OCI-M2 (cell line): Measurements from ENCODE around the gene SLC4A1AP.
"Not testable (repeated sequence)": the region's sequence is repeated elsewhere in the genome, so short reads cannot be mapped to it uniquely, and the experiment has no call there.

Source experiments
- DNase-seq: peaks from one replicate; lab custom pipeline; 2025; ENCODE audit not compliant: unreplicated experiment; lab: John Stamatoyannopoulos, UW

Gene SLC4A1AP

GRCh38 chr2:27652341-27652740 is 11.3 kb upstream of the SLC4A1AP start:
- no peak for DNase-seq

DNA sequence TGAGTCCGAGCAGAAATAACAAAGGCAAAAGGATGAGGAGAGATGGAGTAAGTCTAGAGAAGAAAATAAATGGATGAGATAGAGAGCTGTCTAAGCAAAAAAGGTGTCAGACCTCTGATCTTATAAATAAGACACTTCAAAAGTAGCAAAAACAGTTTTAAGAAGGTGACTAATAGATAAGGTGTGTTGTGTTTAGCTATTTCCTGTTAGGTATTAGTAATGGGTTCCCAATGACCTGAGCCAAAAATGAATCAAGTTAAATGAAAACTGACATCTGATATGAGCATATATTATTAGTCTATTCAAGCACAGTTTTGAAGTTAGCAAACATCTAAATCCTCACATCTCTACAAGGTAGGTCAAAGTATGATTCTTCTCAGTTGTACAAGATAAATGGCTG is 10.9 kb upstream of the SLC4A1AP start:
- DNase-seq = no peak

GRCh38 chr2:27653397-27653796 is 10.3 kb upstream of the SLC4A1AP start:
- DNase-seq = no peak

- no peak for DNase-seq
These were observed 8.3 kb upstream of the SLC4A1AP start for GRCh38 chr2:27655155-27655951.

GRCh38 chr2:27661371-27661770 is 2.3 kb upstream of the SLC4A1AP start:
- no peak for DNase-seq

DNA sequence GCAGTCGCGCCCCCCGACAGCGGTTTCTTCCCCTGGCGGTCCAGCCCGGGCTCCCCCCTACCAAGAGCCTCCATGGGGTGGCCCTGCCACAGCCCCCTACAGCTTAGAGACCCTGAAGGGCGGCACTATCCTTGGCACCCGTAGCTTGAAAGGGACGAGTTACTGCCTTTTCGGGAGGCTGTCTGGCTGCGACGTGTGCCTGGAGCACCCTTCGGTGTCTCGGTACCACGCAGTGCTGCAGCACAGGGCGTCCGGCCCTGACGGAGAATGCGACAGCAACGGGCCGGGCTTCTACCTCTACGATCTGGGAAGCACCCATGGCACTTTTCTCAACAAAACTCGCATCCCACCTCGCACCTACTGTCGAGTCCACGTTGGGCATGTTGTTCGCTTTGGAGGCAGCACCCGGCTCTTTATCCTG is 475 bp downstream of the SLC4A1AP start:
- no peak for DNase-seq

GRCh38 chr2:27664622-27665363 is 1.1 kb downstream of the SLC4A1AP start:
- no peak for DNase-seq

DNA sequence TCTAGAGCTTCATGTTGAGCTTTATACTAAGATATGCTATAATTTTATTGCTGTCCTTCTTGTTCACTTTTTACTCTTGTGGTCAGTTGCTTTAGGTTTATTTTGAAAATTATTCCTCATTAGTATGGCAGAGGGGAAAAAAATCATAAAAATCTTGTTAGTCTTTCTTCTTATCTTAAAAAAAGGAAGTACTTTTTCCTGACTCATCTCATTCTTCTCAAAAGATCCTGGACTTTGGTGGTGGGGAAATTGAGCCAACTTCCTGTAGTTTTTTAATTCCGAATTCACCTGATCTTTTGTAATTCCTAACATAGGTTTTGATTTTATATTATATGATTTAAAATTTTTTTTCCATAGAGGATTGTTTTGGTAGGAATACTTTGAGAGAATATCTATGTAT is 3.8 kb downstream of the SLC4A1AP start:
- DNase-seq = no peak

DNA sequence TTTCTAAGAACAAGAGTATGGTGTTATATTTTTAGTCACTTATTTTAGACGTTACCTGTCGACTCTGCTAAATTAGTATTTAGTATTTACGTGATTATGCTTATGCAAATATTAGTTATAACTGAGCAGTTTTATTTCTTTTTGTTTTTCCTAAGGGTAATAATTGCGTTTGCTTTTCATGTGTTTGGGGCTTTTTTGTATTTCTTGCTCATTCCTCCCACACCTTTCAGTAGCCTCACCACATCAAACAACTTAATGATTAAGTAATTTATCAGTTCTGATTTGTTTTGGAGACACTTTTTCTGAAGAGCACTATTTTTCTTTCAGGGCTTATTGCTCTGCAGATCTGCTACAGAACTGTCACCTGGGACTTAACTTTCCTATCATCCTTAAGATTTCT is 7.5 kb downstream of the SLC4A1AP start:
- DNase-seq = no peak

DNA sequence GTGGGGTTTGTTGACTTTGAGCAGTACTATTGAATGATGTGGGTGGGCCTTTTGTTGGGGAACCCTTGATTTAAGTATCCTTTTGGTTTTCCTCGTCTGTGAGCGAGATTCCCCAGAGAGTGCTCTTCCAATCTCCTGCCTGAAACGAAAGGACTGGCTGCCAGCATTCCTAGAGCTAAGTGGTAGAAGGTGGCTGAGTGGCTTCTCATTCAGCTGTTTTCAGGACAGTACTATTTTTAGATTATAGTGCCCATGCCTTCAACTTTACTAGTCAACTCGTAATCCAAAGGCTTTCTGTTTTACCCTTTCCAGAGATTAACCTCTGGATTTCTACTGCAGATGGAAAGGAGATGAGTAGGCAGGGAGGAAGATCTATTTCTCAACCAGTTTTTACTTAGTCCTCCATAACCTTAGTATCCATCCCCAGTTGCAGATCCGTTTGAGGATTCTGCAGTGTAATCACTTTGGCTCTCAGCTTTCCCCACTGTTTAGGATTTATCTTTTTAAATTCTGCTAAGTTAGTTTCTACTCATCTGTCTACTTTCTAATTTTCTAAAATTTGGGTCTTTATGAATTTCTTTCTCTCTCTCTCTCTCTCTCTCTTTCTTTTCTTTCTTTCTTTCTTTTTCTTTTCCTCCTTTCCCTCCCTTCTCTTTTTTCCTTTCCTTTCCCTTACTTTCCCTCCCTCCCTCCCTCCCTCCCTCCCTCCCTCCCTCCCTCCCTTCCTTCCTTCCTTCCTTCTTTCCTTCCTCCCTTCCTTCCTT is 9.2 kb downstream of the SLC4A1AP start:
- DNase-seq = no peak

DNA sequence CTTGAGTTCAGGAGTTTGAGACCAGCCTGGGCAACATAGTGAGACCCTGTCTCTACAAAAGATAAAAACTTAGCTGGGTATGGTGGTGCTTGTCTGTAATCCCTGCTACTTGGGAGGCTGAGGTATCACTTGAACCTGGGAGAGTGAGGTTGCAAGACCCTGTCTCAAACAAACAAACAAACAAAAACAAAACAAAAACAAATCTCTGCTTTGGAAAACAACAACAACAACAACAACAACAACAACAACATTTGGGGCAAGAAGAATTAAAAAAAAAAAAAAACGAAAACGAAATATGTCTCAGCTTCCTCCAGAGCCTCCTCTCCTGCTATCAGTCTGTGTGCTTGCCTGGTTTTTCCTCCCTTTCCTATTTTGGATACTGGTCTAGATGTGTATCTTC is 16.9 kb downstream of the SLC4A1AP start:
- no peak for DNase-seq

- DNase-seq = no peak
These were observed 18.2 kb downstream of the SLC4A1AP start for GRCh38 chr2:27681841-27682240.

DNA sequence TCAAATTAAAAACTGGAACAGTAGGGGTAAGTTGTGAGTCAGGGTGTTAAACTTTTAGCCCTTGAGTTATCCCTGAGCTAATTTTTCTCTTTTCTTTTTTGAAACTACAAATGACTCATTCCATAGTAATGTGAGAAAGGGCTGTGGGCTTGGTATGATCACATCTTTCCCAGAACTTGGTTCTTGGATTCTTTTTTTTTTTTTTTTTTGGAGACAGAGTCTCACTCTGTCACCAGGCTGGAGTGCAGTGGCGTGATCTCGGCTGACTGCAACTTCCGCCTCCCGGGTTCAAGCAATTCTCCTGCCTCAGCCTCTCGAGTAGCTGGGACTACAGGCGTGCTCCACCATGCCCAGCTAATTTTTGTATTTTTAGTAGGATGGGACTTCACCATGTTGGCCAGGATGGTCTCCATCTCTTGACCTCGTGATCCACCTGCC is 18.7 kb downstream of the SLC4A1AP start:
- not testable (repeated sequence) for DNase-seq

DNA sequence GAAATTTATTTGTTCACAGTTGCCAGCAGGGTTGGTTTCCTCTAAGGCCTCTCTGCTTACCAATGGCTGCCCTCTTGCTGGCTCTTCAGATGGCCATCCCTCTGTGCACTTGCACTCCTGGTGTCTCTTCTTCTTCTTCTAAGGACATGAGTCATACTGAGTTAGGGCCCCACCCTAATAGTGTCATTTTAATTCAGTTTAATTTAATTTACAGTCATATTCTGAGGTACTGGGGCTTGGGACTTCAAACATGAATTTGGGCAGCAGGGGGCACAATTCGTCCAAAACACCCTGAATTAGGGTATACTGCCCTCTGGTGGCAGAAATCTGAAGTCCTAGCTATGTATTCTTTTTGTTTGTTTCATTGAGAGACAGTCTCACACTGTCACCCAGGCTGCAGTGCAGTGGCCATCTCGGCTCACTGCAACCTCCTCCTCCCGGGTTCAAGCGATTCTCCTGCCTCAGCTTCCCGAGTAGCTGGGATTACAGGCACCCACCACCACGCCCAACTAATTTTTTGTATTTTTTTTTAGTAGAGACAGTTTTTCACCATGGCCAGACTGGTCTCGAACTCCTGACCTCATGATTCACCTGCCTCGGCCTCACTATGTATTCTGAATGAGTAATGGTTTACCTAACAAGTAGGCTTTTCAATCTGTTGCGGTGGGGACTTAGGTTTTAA is 19.8 kb downstream of the SLC4A1AP start:
- DNase-seq = peak; percentile 72

DNA sequence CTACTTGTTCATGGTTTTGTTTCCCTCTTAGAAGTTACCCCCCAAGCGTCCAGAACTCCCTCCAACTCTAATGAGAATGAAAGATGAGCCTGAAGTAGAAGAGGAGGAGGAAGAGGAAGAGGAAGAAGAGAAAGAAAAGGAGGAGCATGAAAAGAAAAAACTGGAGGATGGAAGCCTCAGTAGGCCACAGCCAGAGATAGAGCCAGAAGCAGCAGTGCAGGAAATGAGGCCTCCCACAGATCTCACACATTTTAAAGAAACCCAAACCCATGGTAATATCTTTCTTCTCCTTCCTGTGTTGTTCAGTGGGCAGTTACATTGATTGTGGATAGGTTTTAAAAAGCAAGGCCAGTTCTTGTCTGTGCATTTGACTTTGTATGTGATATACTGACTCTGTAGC is 21.3 kb downstream of the SLC4A1AP start:
- not testable (repeated sequence) for DNase-seq

DNA sequence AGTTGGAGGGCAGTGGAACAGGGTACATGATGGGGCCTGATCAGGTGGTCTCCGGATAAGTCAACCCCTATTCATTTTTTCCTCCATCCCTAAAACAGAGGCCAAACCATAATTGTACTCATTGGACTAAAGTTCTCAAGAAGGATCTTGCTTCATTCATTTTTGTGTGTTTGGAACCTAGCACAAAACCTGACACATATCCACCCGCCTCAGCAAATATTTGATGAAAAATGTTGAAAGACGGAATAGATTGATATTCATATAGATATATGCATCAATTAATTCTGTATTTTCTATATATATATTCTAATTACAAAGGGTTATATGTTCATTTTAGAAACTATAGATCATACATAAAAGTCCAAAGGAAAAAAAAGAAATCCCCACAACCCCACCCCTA is 21.9 kb downstream of the SLC4A1AP start:
- DNase-seq = no peak

DNA sequence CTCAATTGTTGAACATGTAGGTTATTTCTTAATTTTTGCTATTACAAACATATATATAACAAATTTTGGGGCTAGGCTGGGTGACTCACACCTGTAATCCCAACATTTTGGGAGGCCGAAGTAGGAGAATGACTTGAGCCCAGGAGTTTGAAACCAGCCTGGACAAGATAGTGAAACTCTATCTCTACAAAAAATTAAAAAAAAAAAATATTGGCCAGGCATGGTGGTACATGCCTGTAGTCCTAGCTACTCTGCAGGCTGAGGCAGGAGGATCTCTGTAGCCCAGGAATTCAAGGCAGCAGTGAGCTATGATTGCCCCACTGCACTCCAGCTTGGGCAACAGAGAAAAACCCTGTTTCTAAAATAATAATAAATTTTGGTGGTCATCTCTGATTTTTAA is 23.5 kb downstream of the SLC4A1AP start:
- no peak for DNase-seq

DNA sequence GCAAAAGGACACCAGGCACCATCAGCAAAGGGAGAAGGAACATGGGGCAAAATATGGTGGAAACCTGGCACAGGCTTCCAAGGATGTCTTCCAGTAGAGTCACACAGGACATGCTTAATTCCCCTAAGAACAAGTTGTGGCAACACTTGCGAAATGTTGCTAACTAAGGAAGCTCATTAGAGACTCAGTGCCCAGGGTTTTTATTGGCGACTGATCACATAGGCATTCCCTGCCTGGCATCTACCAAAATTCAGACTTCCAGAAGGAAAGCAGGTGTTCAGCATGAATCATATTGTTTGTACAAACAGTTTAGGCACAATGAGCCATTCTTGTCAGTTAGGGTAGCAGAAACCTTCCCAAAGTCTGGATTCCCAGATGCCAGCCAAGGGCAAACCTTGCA is 25.7 kb downstream of the SLC4A1AP start:
- DNase-seq = no peak

GRCh38 chr2:27690052-27690451 is 26.4 kb downstream of the SLC4A1AP start:
- DNase-seq = no peak

DNA sequence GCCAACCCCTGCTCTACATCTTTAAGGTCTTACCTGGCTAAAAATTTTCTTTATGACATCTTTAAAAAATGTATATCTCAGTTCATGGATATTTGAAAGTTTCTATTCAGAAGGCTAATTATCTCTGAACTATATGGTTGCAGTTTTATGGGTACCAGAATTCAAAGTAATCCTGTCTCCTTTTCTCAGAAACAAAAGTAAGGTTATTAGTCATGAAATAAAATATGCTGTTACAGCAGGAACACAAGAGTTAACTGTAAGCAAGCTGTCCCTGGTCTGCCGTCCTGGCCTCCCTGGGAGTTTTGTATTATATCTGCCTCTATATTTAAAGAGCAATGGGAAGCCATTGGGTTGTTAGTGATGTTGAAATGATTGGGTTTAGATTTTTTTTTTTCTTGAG is 34.0 kb downstream of the SLC4A1AP start:
- no peak for DNase-seq

GRCh38 chr2:27701676-27702075 is 38.0 kb downstream of the SLC4A1AP start:
- DNase-seq = no peak
